PC-9 (cell line): ENCODE results near the gene LDAF1.

Source experiments
- EZH2 ChIP-seq: fragments of 200-600 bp; sonication (generic); IDR thresholded peaks from 2 replicates; pipeline ENCODE4 v1.8.0; 2017; ENCODE audit warnings: antibody characterized with exemption, low read depth
- TF ChIP-seq, protein P1 (sequence below): fragments of 200-600 bp; sonication (generic); conservative IDR thresholded peaks from 2 replicates; pipeline ENCODE4 v1.6.1; 2017; ENCODE audit warnings: mixed run types, antibody characterized with exemption, mild to moderate bottlenecking, moderate library complexity

DNA sequence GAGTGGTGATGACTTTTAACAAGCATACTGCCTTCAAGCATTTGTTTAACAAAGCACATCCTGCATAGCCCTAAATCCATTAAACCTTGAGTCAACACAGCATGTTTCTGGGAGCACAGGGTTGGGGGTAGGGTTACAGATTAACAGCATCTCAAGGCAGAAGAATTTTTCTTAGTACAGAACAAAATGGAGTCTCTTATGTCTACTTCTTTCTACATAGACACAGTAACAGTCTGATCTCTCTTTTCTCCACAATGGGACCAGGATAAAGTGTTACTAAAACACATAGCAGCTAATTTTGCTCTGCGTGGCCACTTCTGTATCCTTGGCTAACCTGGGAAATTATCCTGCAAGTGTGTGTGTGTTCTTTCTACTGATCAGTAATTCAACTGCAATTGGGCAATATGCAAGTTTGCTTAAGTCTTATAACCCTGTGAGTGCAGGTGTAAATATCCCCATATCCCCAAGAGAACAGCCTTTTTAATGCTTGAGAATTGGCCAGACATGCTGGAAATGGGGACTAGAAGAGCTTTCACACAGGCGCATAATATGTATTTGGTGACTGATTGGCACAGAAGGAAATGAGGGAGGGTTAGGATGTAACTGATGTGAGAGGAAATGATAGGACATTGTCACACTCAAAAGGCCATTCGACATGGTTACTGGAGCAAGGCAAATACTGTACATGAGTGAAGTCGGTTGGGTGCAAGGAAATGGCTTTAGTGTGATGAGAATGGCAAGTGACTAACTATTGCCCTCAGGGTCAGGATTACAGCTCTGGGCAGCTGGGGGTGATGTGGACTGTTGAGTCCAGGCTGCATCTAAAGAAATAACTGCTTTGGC lies 64.2 kb downstream of the LDAF1 start:
- TF ChIP-seq, protein P1, sequence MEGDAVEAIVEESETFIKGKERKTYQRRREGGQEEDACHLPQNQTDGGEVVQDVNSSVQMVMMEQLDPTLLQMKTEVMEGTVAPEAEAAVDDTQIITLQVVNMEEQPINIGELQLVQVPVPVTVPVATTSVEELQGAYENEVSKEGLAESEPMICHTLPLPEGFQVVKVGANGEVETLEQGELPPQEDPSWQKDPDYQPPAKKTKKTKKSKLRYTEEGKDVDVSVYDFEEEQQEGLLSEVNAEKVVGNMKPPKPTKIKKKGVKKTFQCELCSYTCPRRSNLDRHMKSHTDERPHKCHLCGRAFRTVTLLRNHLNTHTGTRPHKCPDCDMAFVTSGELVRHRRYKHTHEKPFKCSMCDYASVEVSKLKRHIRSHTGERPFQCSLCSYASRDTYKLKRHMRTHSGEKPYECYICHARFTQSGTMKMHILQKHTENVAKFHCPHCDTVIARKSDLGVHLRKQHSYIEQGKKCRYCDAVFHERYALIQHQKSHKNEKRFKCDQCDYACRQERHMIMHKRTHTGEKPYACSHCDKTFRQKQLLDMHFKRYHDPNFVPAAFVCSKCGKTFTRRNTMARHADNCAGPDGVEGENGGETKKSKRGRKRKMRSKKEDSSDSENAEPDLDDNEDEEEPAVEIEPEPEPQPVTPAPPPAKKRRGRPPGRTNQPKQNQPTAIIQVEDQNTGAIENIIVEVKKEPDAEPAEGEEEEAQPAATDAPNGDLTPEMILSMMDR = no peak
- TF ChIP-seq EZH2 = no peak
